GM12878 (cell line): Measurements from ENCODE around the gene KRT14. TPM values are rescaled to one million over a fixed set of nuclear protein-coding genes. Genes with fewer than 3 reads are reported as not detected.

Experiments
- ATAC-seq: fragments of 200-7000 bp; cut with Tn5 transposase; 3 replicates; pipeline ENCODE4 v1.9.1; 2020; ENCODE audit warnings: mild to moderate bottlenecking, moderate library complexity
- BruUV-seq: library from RNA; stranded (reverse); fragments of 400-500 nt; replicated peaks from 2 replicates; lab custom pipeline; 2021; lab: Mats Ljungman, UMichigan
- CTCF ChIA-PET: fragments of 300-600 bp; sonication (Branson Sonifier 250); formaldehyde crosslinking; extraction: SDS; loops from one replicate; lab custom pipeline; 2021; ENCODE audit warnings: inconsistent platforms; lab: Yijun Ruan, JAX
- POLR2A ChIA-PET: fragments of 350-600 bp; formaldehyde crosslinking; extraction: SDS; loops from one replicate; lab custom pipeline; 2021; ENCODE audit warnings: inconsistent platforms; lab: Charles Lee
- RAD21 ChIA-PET: fragments of 300-600 bp; sonication (Branson Sonifier 250); formaldehyde crosslinking; loops from one replicate; lab custom pipeline; 2023; ENCODE audit warnings: antibody characterized with exemption; ENCODE audit not compliant: unreplicated experiment; lab: Charles Lee
- SMC1A ChIA-PET: fragments of 300-600 bp; sonication (Branson Sonifier 250); formaldehyde crosslinking; loops from one replicate; lab custom pipeline; 2023; ENCODE audit not compliant: unreplicated experiment, uncharacterized antibody; lab: Charles Lee
- DNase-seq: peaks from one replicate; pipeline ENCODE4 v3.0.0-alpha.2; 2011; ENCODE audit warnings: low read depth, low spot score
- FAIRE-seq: peaks from 3 replicates; lab custom pipeline; 2011; peaks lifted over from hg19 to GRCh38; lab: Jason Lieb, UNC
- H2AFZ ChIP-seq: 2 replicates; pipeline ENCODE4 v1.6.0; 2011; ENCODE audit warnings: low read depth, low read length, control low read depth; ENCODE audit not compliant: control insufficient read depth
- H3K27ac ChIP-seq: 2 replicates; pipeline ENCODE4 v1.5.1; 2011; ENCODE audit warnings: control low read depth; ENCODE audit not compliant: control insufficient read depth, insufficient read depth
- H3K27me3 ChIP-seq, 2 experiments: replicated peaks in 1 of 2; 2 replicates each; pipeline versions ENCODE4 v1.6.0 to v1.6.1; 2011; ENCODE audit warnings: low read length in 1 of 2; ENCODE audit not compliant: control insufficient read depth in 2 of 2, insufficient read depth in 2 of 2
- H3K36me3 ChIP-seq, 2 experiments: 2 replicates each; pipeline ENCODE4 v1.5.1; 2011; ENCODE audit warnings: low read length in 1 of 2; ENCODE audit not compliant: control insufficient read depth in 2 of 2, insufficient read depth in 2 of 2
- H3K4me1 ChIP-seq: 2 replicates; pipeline ENCODE4 v1.6.1; 2011; ENCODE audit warnings: mild to moderate bottlenecking, low read length, moderate library complexity, mixed read lengths; ENCODE audit not compliant: control insufficient read depth, insufficient read depth
- H3K4me2 ChIP-seq: 2 replicates; pipeline ENCODE4 v1.6.0; 2011; ENCODE audit warnings: control low read depth; ENCODE audit not compliant: control insufficient read depth, insufficient read depth
- H3K4me3 ChIP-seq: fragments of 200-600 bp; sonication (generic); 2 replicates; pipeline ENCODE4 v1.5.1; 2016
- H3K79me2 ChIP-seq: 2 replicates; pipeline ENCODE4 v1.6.0; 2011; ENCODE audit warnings: low read length; ENCODE audit not compliant: control insufficient read depth, insufficient read depth
- H3K9ac ChIP-seq: 2 replicates; pipeline ENCODE4 v1.8.0; 2011; ENCODE audit warnings: low read length, control low read depth, mixed read lengths; ENCODE audit not compliant: control insufficient read depth, insufficient read depth
- H3K9me3 ChIP-seq: replicated peaks from 3 replicates; pipeline ENCODE4 v1.5.1; 2011; ENCODE audit warnings: mild to moderate bottlenecking, low read length; ENCODE audit not compliant: control insufficient read depth, insufficient read depth
- H4K20me1 ChIP-seq: 2 replicates; pipeline ENCODE4 v1.6.0; 2011; ENCODE audit not compliant: control insufficient read depth, insufficient read depth
- CHD1 ChIP-seq: IDR thresholded peaks from 2 replicates; pipeline ENCODE4 v1.6.1; 2012; ENCODE audit warnings: low read depth, low read length, improper control_type of control experiment
- CTCF ChIP-seq, 3 experiments: IDR thresholded peaks in 2 of 3; conservative IDR thresholded peaks in 1 of 3; 2 replicates each; pipeline ENCODE4 v1.5.1; 2011; ENCODE audit warnings: low read depth in 3 of 3, low read length in 3 of 3, mild to moderate bottlenecking in 3 of 3, control low read depth in 2 of 3, moderate library complexity in 2 of 3, inconsistent platforms in 1 of 3, mixed read lengths in 1 of 3; ENCODE audit not compliant: control insufficient read depth in 2 of 3, insufficient read depth in 1 of 3; ENCODE audit errors: extremely low read depth in 1 of 3
- GABPA ChIP-seq: IDR thresholded peaks from 2 replicates; pipeline ENCODE4 v1.6.1; 2014; ENCODE audit warnings: antibody characterized with exemption, low read depth, mild to moderate bottlenecking, inconsistent platforms
- HDAC6 ChIP-seq: fragments of 200-600 bp; sonication (generic); IDR thresholded peaks from one replicate; pipeline ENCODE4 v1.8.0; 2017; ENCODE audit warnings: antibody characterized with exemption; ENCODE audit not compliant: unreplicated experiment
- NBN ChIP-seq: fragments of 450-650 bp; IDR thresholded peaks from 2 replicates; pipeline ENCODE4 v1.6.1; 2016
- PAX5 ChIP-seq: IDR thresholded peaks from 2 replicates; pipeline ENCODE4 v1.6.1; 2011; ENCODE audit warnings: low read depth, low read length, borderline replicate concordance
- RUNX3 ChIP-seq: IDR thresholded peaks from 2 replicates; pipeline ENCODE4 v1.6.1; 2012; ENCODE audit warnings: low read length, inconsistent platforms
- ZNF384 ChIP-seq: IDR thresholded peaks from 2 replicates; pipeline ENCODE4 v1.6.1; 2012; ENCODE audit warnings: low read depth, mild to moderate bottlenecking, low read length, improper control_type of control experiment, borderline replicate concordance
- WGBS: methylation state at CpG from one replicate; pipeline ENCODE4 v1.1.6; 2016; ENCODE audit warnings: low lambda C conversion rate; ENCODE audit not compliant: insufficient replicate concordance, insufficient coverage; ENCODE audit errors: missing lambda C conversion rate; 5-methylcytosine and 5-hydroxymethylcytosine counted together
- in situ Hi-C: fragments of 300-500 bp; cut with MboI; formaldehyde crosslinking; loops from 9 replicates; pipeline ENCODE4 v1.14.3; 2018; ENCODE audit warnings: mixed read lengths
- intact Hi-C: fragments of 100-400 bp; cut with micrococcal nuclease; formaldehyde crosslinking; loops from one replicate; pipeline ENCODE4 v1.14.2; 2022; ENCODE audit not compliant: unreplicated experiment
- polyA plus RNA-seq, 11 experiments: library from polyadenylated mRNA; depleted of rRNA in 4 of 11; unstranded in 6 of 11; stranded (reverse) in 5 of 11; fragments of >200 nt; fragmentation: Nextera tagmentation in 4 of 11; fragmentation: Illumina TruSeq in 1 of 11; extraction: Ambion mirVana in 4 of 11; extraction: Trizol in 1 of 11; gene quantifications; 1 replicate in 1 of 11; 2 replicates in 10 of 11; pipeline versions ENCODE4 v1.2.1 to v1.2.3, GENCODE V29; 2011 to 2016; ENCODE audit warnings: inconsistent platforms in 2 of 11, missing spikeins in 2 of 11, low read depth in 1 of 11
- total RNA-seq, 4 experiments: library from RNA; depleted of rRNA in 3 of 4; stranded (reverse); fragments of >200 nt in 3 of 4; fragmentation: Illumina TruSeq in 1 of 4; extraction: Trizol in 1 of 4; gene quantifications; 2 replicates each; pipeline versions ENCODE4 v1.2.1 to v1.2.3, GENCODE V29; 2013 to 2021
- TF ChIP-seq, protein P1 (sequence below): IDR thresholded peaks from 2 replicates; pipeline ENCODE4 v1.6.1; 2011; ENCODE audit warnings: low read depth, mild to moderate bottlenecking, low read length, moderate library complexity, borderline replicate concordance; ENCODE audit errors: extremely low read depth

KRT14 gene
- total and polyA plus RNA-seq, 10 of the 15 experiments (the other 5 are each of a cell fraction or from before 2014, with no cell fraction given) = 1.5 TPM; not detected in 9

- ChIA-PET SMC1A (no interaction called here), POLR2A (no interaction called here), RAD21 (no interaction called here), CTCF (no interaction called here)
- no peaks in the 10 kb centered on the region for H3K4me1 ChIP-seq
- WGBS = 37% methylated on average over 16 of the region's 16 CpGs
- FAIRE-seq (no peak), DNase-seq (no peak), ATAC-seq (no peak)
- H3K9ac ChIP-seq = no peak overlapping the region
- no peak overlapping the region for H3K4me2 ChIP-seq
- in situ Hi-C loops (no loop called here), intact Hi-C loops (no loop called here)
- H3K27ac ChIP-seq = no peak overlapping the region
- BruUV-seq = no TSS peak
- no peaks in the 10 kb centered on the region for H4K20me1 ChIP-seq
- H3K79me2 ChIP-seq = no peaks in the 10 kb centered on the region
- no peak overlapping the region for H2AFZ ChIP-seq
- H3K4me3 ChIP-seq = no peak overlapping the region
- no peak for TF ChIP-seq RUNX3
- TF ChIP-seq, protein P1, sequence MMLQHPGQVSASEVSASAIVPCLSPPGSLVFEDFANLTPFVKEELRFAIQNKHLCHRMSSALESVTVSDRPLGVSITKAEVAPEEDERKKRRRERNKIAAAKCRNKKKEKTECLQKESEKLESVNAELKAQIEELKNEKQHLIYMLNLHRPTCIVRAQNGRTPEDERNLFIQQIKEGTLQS = no peak
- TF ChIP-seq PAX5 = no peak
- TF ChIP-seq ZNF384 = no peak
- no peak for TF ChIP-seq NBN
- TF ChIP-seq HDAC6 = no peak
- TF ChIP-seq GABPA = no peak
- no peak for TF ChIP-seq CHD1
- TF ChIP-seq CTCF (IDR thresholded peaks at IDR 0.05 in 2 of 3, conservative IDR thresholded peaks at IDR 0.05 in 1 of 3; ENCODE audit: control insufficient read depth in 2 of 3, extremely low read depth in 1 of 3, insufficient read depth in 1 of 3, low read depth in 3 of 3, low read length in 3 of 3) = no peak
- H3K36me3 ChIP-seq = no peaks in the 10 kb centered on the region
- no peaks in the 10 kb centered on the region; the same call in 2 of the 3 replicates for H3K9me3 ChIP-seq
- no peaks in the 10 kb centered on the region; a peak in 1 of 4 replicates for H3K27me3 ChIP-seq
Observed at GRCh38 chr17:41625602-41626001, 38.9 kb upstream of the KRT14 start.
